ENCODE data around the gene CLIP4.

Gene CLIP4

DNA sequence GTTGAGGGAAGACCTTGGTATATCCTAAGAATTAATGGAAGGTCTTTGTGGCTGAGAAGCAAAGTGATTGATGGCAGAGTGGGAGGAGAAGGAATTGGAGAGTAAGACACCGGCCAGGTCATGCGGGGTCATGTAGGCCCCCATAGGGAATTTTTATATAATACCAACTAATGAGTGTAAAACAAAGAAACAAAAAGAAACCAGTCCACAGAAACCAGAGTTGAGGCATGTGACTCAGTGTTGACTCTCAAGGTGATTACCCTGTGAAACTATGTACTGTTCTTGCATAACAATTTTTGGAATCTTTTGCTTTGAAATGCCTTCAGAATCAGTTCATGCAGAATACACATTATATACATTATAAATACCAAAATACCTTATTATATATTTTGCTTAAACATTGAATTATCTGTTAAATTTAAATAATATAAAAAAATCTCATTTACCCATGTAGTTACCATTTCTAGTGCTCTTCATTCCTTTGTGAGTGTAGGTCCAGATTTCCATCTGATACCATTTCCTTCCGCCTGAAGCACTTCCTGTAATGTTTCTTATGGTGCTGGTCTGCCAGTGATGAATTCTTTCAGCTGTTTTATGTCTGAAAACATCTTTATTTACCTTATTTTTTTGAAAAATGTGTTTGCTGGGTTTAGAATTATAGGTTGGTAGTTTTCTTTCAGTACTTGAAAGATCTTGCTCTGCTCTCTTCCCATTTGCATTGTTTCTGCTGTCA, 8.6 kb downstream of the CLIP4 start:
- in situ Hi-C loops (cut with HindIII; ENCODE audit: low pct_ligation_motif_present, low pct_unique_long_range_greater_than_20kb, low sequenced_read_pairs) = no loop called here
- peak; percentile 43 for DNase-seq

DNA sequence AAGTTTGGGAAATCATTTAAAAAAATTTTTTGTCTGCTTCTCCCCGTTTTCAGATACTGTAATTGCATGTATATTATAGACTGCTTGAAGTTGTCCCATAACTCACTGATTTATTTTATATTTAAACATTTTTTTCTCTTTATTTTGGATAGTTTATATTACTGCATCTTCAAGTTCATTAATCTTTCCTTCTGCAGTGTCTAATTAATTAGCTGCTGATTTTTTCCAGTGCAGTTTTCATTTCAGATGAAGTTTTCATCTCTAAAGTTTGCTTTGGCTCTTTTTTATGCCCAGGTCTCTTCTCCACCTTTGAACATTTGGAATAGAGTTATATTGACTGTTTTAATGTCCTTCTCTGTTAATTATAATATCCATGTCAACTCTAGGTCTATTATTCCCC, 9.3 kb downstream of the CLIP4 start:
- no peak for DNase-seq
- in situ Hi-C loops (cut with HindIII; ENCODE audit: low pct_ligation_motif_present, low pct_unique_long_range_greater_than_20kb, low sequenced_read_pairs) = no loop called here

DNA sequence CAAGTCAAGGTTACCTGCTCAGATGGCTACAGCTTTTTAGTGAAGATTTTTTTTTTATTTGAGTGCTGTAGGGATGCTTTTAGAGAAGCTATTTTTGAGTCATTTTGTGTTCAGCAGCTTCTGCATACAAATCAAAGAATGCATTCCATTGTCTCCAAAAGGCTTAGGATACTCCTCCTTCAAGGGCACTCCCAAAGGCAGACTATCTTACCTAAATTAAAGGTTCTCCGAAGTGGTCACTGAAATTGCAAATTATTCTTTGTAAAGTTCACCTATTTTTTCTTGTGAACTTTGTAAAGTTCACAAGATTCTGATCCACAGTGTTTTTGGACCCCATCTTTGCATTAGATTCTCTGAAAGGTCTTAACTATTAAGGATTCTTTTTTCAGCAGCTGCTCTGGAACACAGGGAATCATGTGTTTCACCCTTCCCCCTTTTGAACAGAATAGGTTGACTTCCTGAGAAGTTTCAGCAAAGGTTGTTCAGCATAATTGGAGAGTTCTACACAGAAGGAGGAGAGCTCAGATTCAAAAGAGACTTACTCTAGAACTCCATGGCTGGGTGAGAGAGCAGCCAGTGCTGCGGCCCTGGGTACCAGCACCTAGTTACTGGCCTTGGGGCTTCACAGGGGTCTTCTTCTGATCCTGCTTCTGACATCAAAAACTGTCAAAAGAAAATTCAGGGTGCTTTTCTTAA, 14.5 kb downstream of the CLIP4 start:
- in situ Hi-C loops (cut with HindIII; ENCODE audit: low pct_ligation_motif_present, low pct_unique_long_range_greater_than_20kb, low sequenced_read_pairs) = no loop called here
- peak; percentile 40 for DNase-seq

DNA sequence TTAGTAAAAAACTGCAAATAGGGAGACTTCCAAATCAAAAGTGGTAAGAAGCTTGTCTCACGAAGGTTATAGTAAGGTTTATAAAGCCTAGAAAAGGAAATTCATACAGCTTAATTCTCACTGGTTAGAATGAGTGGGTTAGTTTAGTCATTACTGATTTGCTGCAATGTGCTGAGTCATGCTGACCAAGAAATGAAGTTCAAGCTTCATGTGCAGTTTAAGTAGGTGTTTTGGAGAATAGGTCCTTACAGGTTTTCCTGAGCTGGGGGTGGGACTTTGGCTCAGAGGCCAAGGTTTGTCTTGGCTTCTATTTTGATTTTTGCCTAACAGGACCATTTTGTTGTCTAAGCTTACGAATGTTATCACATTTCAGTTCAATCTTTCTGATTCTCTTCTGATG, 15.1 kb downstream of the CLIP4 start:
- DNase-seq = peak; percentile 86

DNA sequence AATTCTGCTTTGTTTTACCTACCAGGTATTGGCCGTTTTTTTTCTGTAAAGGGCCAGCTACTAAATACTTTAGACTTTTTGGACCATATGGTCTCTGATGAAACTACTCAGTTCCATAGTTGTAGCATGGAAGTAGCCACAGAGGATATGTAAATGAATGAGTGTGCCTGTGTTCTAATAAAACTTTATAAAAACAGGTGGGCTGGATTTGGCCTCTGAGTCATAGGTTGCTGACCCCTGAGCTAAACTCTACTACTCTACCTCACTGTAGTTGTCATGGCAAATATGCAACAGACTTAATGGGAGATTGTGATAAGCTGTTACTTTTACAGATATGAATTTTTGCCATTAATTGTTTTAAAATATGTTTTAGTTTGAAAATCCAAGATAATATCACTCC, 19.7 kb downstream of the CLIP4 start:
- in situ Hi-C loops (cut with HindIII; ENCODE audit: low pct_ligation_motif_present, low pct_unique_long_range_greater_than_20kb, low sequenced_read_pairs) = no loop called here
- DNase-seq = no peak

More for the DNA sequence above, 15.1 kb downstream of the CLIP4 start:
- in situ Hi-C loops (cut with HindIII; ENCODE audit: low pct_ligation_motif_present, low pct_unique_long_range_greater_than_20kb, low sequenced_read_pairs) = no loop called here

DNA sequence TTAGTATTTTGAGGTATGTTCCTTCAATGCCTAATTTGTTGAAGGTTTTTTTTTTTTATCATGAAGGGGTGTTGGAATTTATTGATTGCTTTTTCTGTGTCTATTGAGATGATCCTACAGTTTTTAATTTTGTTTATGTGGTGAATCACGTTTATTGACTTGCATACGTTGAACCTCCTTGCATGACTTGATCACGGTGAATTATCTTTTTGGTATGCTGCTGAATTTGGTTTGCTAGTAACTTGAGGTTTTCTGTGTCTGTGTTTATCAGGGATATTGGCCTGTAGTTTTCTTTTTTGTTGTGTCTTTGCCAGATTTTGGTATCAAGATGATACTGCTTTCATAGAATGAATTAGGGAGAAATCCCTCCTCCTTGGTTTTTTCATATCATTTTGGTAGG, 23.9 kb downstream of the CLIP4 start:
- in situ Hi-C loops (cut with HindIII; ENCODE audit: low pct_ligation_motif_present, low pct_unique_long_range_greater_than_20kb, low sequenced_read_pairs) = no loop called here
- DNase-seq = no peak

DNA sequence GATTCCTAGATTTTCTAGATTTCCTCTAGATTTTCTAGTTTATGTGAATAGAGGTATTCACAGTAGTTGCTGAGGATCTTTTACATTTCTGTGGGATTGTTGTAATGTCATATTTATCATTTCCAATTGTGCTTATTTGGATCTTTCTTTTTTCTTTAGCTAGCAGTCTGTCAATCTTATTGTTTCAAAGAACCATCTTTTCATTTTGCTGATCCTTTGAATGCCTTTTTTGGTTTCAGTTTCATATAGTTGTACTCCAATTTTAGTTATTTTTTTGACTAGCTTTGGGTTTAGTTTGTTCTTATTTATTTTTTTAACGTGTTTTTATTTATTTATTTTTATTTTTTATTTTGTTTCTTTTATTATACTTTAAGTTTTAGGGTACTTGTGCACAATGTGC, 24.5 kb downstream of the CLIP4 start:
- in situ Hi-C loops (cut with HindIII; ENCODE audit: low pct_ligation_motif_present, low pct_unique_long_range_greater_than_20kb, low sequenced_read_pairs) = no loop called here
- DNase-seq = no peak

DNA sequence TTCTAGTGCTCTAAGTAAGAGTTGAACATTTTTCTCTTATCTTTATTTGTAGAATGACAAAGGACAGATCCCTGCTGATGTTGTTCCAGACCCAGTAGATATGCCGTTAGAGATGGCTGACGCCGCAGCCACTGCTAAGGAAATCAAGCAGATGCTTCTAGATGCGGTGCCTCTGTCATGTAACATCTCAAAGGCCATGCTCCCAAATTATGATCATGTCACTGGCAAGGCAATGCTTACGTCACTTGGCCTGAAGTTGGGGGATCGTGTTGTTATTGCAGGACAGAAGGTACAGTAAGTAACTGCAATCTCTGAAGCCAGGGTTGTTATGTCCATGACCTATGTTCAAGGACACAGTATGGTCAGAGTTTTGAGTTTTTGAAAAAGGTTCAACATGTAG, 28.4 kb downstream of the CLIP4 start:
- in situ Hi-C loops (cut with HindIII; ENCODE audit: low pct_ligation_motif_present, low pct_unique_long_range_greater_than_20kb, low sequenced_read_pairs) = no loop called here
- no peak for DNase-seq

DNA sequence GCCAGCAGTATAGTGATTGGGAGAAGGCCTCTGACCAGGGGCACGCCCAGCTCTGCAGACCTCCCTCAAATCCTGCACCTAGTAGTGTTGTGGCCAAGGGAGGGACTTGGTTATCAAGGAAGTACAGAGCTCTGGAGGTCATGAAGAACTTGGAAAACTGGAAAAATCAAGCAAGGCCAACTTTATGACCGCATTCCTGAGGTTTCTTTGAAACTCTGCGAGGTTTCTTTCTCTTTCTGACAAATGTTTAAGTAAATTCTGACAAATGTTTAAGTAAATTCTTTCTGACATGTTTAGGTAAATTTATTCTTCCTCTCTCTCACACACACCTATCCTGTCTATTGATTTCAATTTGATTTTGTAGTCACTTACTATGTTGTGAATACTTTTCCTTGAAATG, 31.0 kb downstream of the CLIP4 start:
- DNase-seq = no peak
- in situ Hi-C loops (cut with HindIII; ENCODE audit: low pct_ligation_motif_present, low pct_unique_long_range_greater_than_20kb, low sequenced_read_pairs) = no loop called here

DNA sequence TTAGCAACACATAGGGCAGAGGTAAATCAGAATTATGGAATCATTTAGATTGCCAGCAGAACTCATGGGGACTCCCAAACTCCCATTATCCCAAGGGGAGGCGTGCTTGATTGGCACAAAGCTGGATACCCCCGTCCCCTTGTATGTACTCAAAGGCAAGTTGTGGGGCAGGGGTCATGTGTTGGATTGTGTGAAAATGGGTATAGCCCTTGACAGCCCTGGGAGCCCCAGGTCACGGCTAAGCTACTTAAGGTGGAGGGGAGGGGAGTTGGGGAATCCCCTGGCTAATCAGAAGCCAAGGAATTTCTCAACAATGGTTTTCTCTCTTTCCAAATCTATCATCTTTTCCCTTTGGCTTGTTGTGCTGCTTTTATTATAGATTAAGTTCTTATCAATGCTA, 32.7 kb downstream of the CLIP4 start:
- DNase-seq = no peak
- in situ Hi-C loops (cut with HindIII; ENCODE audit: low pct_ligation_motif_present, low pct_unique_long_range_greater_than_20kb, low sequenced_read_pairs) = no loop called here

DNA sequence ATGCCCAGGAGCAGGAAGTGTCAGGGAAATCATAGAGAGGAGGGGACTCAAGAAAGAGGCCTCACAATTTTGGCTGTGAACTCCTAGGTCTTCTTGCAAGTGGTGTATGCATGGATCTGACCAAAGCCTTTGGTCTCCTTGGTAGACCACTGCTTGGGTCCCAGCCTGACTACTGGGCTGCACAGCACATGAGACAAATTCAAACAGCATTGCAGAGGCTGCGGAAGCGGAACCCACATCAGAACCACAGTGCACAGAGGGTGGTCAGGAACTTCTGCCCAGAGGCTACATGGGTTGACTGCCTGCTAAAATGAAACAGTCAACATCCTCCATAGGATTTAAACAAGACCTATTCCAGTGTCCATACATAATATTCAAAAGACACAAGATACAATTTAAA, 39.4 kb downstream of the CLIP4 start:
- DNase-seq = no peak
- in situ Hi-C loops (cut with HindIII; ENCODE audit: low pct_ligation_motif_present, low pct_unique_long_range_greater_than_20kb, low sequenced_read_pairs) = no loop called here

DNA sequence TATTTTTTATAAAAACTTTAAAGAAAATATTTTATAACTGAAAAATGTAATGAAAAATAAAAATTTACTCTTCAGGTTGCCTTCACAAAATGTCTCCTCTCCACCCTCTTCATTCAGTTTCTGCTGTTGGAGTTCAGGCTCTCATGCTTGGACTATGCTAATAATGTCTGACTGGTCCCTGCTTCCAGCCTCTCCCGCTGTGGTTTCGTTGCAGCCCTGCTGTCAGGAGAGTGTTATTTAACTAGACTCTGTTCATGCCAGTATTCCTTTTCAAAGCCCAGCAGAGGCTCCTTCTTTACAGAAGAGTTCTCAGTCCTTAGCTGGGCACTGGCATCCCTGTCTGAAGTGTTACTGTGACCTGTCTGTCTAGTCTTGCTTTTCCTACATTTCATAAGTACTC, 40.4 kb downstream of the CLIP4 start:
- in situ Hi-C loops (cut with HindIII; ENCODE audit: low pct_ligation_motif_present, low pct_unique_long_range_greater_than_20kb, low sequenced_read_pairs) = no loop called here
- no peak for DNase-seq

DNA sequence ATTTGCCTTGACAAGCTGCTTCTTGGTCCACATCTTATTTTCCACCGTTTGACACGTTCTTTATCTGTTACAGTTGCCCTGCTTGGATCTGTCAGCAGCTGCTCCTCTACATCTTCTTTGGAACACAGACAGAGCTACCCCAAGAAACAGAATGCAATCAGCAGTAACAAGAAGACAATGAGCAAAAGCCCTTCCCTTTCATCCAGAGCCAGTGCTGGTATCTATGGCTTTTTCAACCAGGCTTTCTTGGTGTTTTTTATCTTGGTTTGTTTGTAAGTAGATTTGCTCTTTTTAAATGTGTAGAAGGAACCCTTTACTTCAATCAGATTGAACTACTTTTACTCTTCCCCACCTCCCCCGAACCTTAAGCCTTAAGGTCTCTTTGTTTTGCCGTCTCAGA, 41.9 kb downstream of the CLIP4 start:
- DNase-seq = no peak
- in situ Hi-C loops (cut with HindIII; ENCODE audit: low pct_ligation_motif_present, low pct_unique_long_range_greater_than_20kb, low sequenced_read_pairs) = no loop called here

DNA sequence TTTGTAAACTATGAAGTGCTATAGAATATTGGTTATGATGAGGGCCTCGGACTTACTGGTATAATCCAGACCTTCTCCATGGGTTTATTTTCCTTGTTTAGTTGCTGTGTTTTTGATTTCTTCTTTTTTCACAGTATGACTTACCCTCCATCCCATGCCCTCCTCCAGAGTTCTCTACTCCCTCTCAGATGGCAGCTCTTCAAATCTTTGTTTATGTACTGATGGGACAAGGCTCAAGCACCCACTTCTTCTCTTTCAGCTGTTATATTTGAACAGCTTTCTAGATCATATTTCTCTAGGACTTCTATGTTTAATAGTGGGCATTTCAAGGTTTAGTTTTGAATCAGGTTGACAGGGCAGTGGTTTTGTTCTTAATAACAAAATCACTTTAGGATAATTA, 43.9 kb downstream of the CLIP4 start:
- in situ Hi-C loops (cut with HindIII; ENCODE audit: low pct_ligation_motif_present, low pct_unique_long_range_greater_than_20kb, low sequenced_read_pairs) = no loop called here
- DNase-seq = no peak

DNA sequence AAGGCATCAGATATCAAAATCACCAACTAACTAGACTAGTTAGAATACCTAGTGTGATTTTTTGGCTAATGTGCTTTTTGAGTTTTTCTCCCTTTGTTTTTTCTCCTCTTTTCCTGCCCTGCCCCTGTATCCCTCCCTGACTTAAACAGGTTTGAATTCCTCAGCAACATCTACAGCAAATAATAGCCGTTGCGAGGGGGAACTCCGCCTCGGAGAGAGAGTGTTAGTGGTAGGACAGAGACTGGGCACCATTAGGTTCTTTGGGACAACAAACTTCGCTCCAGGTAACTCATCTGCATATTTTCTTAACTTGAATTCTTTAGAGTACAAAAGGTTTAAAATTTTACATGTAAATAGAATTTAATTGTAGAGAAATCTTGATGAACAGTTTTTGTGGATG, 45.0 kb downstream of the CLIP4 start:
- in situ Hi-C loops (cut with HindIII; ENCODE audit: low pct_ligation_motif_present, low pct_unique_long_range_greater_than_20kb, low sequenced_read_pairs) = no loop called here
- no peak for DNase-seq

DNA sequence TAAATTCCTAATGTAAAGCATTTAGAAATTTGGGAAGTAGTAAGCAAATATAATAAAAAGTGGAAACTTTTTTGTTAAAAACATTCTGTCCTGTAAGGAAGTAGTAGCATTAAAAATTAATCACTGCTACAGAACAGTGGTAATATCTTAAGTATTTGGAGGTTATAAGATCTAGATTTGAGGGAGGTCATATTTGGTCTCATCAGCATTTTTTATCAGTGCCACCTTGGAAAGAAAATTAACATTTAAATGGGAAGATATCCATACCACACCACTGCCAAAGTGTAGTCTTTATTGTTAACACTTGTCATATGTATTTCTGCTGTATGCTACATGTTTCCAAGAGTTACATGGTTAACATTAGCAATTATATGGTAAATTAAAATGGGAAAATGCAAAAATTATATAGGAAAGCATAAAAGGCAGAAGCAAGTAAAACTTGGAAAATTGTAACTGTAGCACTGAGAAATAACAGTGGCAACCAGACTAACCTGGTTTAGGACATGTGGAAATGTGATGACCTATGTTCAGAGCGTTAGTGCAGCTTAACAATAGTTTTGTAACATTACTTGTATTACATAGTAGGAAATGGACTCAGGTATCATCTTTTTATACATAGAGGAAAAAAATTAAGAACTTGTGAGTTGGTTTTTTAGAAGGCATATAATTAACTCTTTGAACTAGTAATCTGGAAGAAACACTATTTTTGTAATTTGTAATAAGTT, 47.2 kb downstream of the CLIP4 start:
- in situ Hi-C loops (cut with HindIII; ENCODE audit: low pct_ligation_motif_present, low pct_unique_long_range_greater_than_20kb, low sequenced_read_pairs) = no loop called here
- DNase-seq = no peak

DNA sequence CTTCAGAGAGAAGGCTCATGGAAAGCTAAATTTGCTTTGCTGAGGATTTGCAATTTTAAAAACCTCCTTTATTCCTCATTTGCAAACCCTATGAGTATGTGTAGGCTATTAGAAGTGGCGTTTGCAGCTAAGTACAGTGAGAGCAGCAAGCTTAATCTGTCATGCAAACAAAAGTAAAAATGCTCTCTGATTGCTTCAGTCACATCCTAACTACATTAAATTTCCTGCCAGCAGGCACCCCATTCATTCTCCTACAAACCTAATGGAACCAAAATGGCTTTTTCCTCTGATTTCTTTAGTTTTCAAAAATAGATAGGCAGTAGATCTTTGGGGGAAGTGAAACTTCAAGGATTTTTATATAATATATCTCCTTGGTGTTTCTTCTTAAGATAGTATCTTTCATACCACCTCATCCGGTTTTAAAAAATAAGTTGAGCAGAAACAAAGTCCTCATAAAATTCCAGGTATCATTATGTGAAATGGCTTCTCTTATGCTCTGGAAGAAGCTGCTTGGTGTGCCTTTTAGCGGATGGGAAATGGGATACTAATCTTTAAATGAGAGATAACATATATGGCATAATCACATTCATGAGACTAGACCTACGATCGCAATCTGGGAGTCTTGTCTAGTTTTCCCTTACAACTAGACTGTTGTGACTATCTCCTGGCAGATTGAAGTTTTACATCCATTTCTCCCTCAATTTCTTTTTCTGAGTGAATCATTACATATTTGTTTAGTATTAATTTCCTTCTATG, 49.1 kb downstream of the CLIP4 start:
- DNase-seq = no peak

DNA sequence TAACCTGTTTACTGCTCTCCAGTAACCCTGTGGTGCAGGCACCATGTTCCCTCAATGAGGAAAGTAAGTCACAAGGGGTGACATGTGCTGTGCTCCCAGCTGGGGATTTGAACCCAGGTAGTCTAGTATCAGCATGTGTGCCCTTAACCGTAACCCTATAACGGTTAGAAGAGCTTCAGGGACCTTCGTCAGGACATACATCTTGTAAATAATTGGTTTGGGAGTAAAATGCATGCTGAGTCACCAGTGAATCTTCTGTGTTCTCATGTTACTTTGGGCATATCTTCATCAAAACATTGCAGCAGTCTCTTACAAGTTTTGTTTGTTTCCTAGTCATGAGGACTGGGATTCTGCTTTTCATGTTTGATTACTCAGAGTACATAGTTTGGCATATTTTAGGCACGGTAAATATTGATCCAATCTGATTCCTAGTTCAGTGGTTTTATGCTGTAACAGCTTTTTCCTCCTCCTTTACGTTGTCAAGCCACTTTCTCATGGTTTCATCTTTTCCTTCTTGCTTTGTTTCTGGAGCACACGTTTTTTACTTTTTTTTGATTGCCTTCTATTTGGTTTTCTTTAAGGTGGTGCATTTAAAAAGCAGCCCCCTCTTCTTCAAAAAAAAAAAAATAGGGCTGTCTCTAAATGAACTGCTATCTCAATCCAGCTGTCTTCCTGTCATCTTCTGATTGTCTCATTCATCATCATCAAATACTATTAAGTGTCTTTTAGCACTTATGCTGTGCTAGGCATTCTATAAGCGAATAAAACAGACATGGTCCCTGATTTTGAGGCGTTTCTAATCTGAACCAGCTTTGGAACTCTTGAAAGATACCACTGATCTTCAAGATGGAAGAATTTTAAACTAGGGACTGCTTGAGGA, 50.4 kb downstream of the CLIP4 start:
- in situ Hi-C loops (cut with HindIII; ENCODE audit: low pct_ligation_motif_present, low pct_unique_long_range_greater_than_20kb, low sequenced_read_pairs) = no loop called here
- no peak for DNase-seq

More for the DNA sequence above, 49.1 kb downstream of the CLIP4 start:
- in situ Hi-C loops (cut with HindIII; ENCODE audit: low pct_ligation_motif_present, low pct_unique_long_range_greater_than_20kb, low sequenced_read_pairs) = no loop called here

All from ACHN (cell line).